GM19467 (cell line): ENCODE measurements around the gene DNAL4.
A peak's percentile ranks its signal among the peaks of the same experiment; 100 is the strongest.

Experiments used
- ATAC-seq: cut with Tn5 transposase; IDR thresholded peaks from one replicate; pipeline ENCODE4 v1.9.1; 2021; ENCODE audit warnings: mild to moderate bottlenecking, moderate library complexity; ENCODE audit not compliant: unreplicated experiment

Gene DNAL4

GRCh38 chr22:38760477-38761201 is 33.3 kb downstream of the DNAL4 start:
- no peak for ATAC-seq

- no peak for ATAC-seq
Observed at GRCh38 chr22:38759005-38759404, 34.9 kb downstream of the DNAL4 start.

GRCh38 chr22:38758276-38758945 is 35.5 kb downstream of the DNAL4 start:
- ATAC-seq: no peak

- ATAC-seq: no peak
Observed at GRCh38 chr22:38757464-38757757, 36.5 kb downstream of the DNAL4 start.

- no peak for ATAC-seq
Observed at GRCh38 chr22:38756711-38757463, 37.1 kb downstream of the DNAL4 start.

GRCh38 chr22:38755911-38756532 is 37.9 kb downstream of the DNAL4 start, which contains the start of gene SUN2:
TSS of gene SUN2 (minus strand) at chr22:38755998. CDS start at chr22:38752628, 3,370 bp downstream.
- peak; percentile 52 for ATAC-seq

- peak; percentile 33 for ATAC-seq
Observed at GRCh38 chr22:38755155-38755910, 38.6 kb downstream of the DNAL4 start.

GRCh38 chr22:38754751-38755154 is 39.2 kb downstream of the DNAL4 start:
- no peak for ATAC-seq

- no peak for ATAC-seq
Observed at GRCh38 chr22:38753948-38754750, 39.8 kb downstream of the DNAL4 start.

GRCh38 chr22:38751422-38752346 is 42.3 kb downstream of the DNAL4 start:
- ATAC-seq: no peak

- ATAC-seq: no peak
Observed at GRCh38 chr22:38751066-38751421, 42.9 kb downstream of the DNAL4 start.

- no peak for ATAC-seq
Observed at GRCh38 chr22:38750638-38751037, 43.3 kb downstream of the DNAL4 start.

GRCh38 chr22:38750104-38750503 is 43.8 kb downstream of the DNAL4 start:
- ATAC-seq: no peak

GRCh38 chr22:38748487-38749136 is 45.3 kb downstream of the DNAL4 start:
- ATAC-seq: no peak

- no peak for ATAC-seq
Observed at GRCh38 chr22:38745676-38746460, 48.1 kb downstream of the DNAL4 start.

- no peak for ATAC-seq
Observed at GRCh38 chr22:38744981-38745380, 49.0 kb downstream of the DNAL4 start.

GRCh38 chr22:38742176-38742942 is 51.6 kb downstream of the DNAL4 start:
- no peak for ATAC-seq
